HepG2 (cell line): Measurements from ENCODE around the gene GALNT11. TPM values are rescaled to one million over a fixed set of nuclear protein-coding genes. Genes with fewer than 3 reads are reported as not detected.

Experiments
- ATAC-seq: fragments of 200-7000 bp; cut with Tn5 transposase; 3 replicates; pipeline ENCODE4 v1.9.1; 2020; ENCODE audit warnings: mild to moderate bottlenecking, moderate library complexity
- BruUV-seq: library from RNA; stranded (reverse); fragments of 400-500 nt; replicated peaks from 2 replicates; lab custom pipeline; 2021; lab: Mats Ljungman, UMichigan
- CTCF ChIA-PET: fragments of 300-600 bp; formaldehyde crosslinking; extraction: SDS; loops from one replicate; lab custom pipeline; 2021; ENCODE audit warnings: low total read pairs, inconsistent platforms, low intra/inter-chr PET ratio; lab: Yijun Ruan, JAX
- POLR2A ChIA-PET: fragments of 350-600 bp; sonication (Branson Sonifier 250); formaldehyde crosslinking; loops from one replicate; lab custom pipeline; 2020; ENCODE audit warnings: antibody characterized with exemption, inconsistent platforms; lab: Yijun Ruan, JAX
- DNase-seq: peaks from one replicate; pipeline ENCODE4 v3.0.0-alpha.2; 2015; ENCODE audit warnings: low spot score
- FAIRE-seq: peaks from 3 replicates; lab custom pipeline; 2011; peaks lifted over from hg19 to GRCh38; lab: Jason Lieb, UNC
- H2AFZ ChIP-seq: one replicate; pipeline ENCODE4 v1.6.1; 2011; ENCODE audit warnings: low read length, inconsistent platforms
- H3K27ac ChIP-seq: fragments of 300-600 bp; 3 replicates; pipeline ENCODE4 v1.8.0; 2011; ENCODE audit warnings: mixed run types, mild to moderate bottlenecking, mixed read lengths, low read length, inconsistent platforms; ENCODE audit not compliant: insufficient read depth; ENCODE audit errors: extremely low read length
- H3K27me3 ChIP-seq, 2 experiments: fragments of 200-600 bp in 1 of 2; 2 replicates in 1 of 2; 3 replicates in 1 of 2; pipeline versions ENCODE4 v1.6.0 to v1.8.0; 2011; ENCODE audit warnings: low read length in 2 of 2, mild to moderate bottlenecking in 2 of 2, moderate library complexity in 2 of 2, inconsistent platforms in 1 of 2; ENCODE audit not compliant: insufficient read depth in 2 of 2, control insufficient read depth in 1 of 2
- H3K36me3 ChIP-seq, 2 experiments: fragments of 200-600 bp in 1 of 2; replicated peaks in 1 of 2; 2 replicates in 1 of 2; 3 replicates in 1 of 2; pipeline versions ENCODE4 v1.5.1 to v1.8.0; 2011; ENCODE audit warnings: low read length in 2 of 2, inconsistent platforms in 1 of 2; ENCODE audit not compliant: insufficient read depth in 2 of 2, control insufficient read depth in 1 of 2
- H3K4me1 ChIP-seq: 2 replicates; pipeline ENCODE4 v1.5.1; 2012; ENCODE audit warnings: low read length, inconsistent platforms; ENCODE audit not compliant: insufficient read depth
- H3K4me2 ChIP-seq: 2 replicates; pipeline ENCODE4 v1.6.0; 2011; ENCODE audit warnings: low read depth, low read length, inconsistent platforms
- H3K4me3 ChIP-seq, 3 experiments: fragments of 200-600 bp in 1 of 3; sonication (generic), shearing (Covaris generic) in 1 of 3; replicated peaks in 1 of 3; 2 replicates each; pipeline ENCODE4 v1.5.1; 2011 to 2016; ENCODE audit warnings: low read length in 3 of 3, inconsistent platforms in 2 of 3, low read depth in 2 of 3, mild to moderate bottlenecking in 2 of 3, control low read depth in 1 of 3, mixed read lengths in 1 of 3; ENCODE audit not compliant: insufficient read depth in 1 of 3
- H3K79me2 ChIP-seq: one replicate; pipeline ENCODE4 v1.6.1; 2011; ENCODE audit warnings: low read length, inconsistent platforms; ENCODE audit not compliant: insufficient read depth
- H3K9ac ChIP-seq: 2 replicates; pipeline ENCODE4 v1.6.0; 2011; ENCODE audit warnings: mild to moderate bottlenecking, low read depth, low read length, inconsistent platforms; ENCODE audit not compliant: insufficient read depth
- H3K9me3 ChIP-seq: 2 replicates; pipeline ENCODE4 v1.5.1; 2012; ENCODE audit warnings: mild to moderate bottlenecking, low read length
- H4K20me1 ChIP-seq: 2 replicates; pipeline ENCODE4 v1.6.0; 2011; ENCODE audit warnings: inconsistent platforms, mild to moderate bottlenecking, low read length, moderate library complexity; ENCODE audit not compliant: insufficient read depth
- BRD4 ChIP-seq: sonication (generic); formaldehyde crosslinking; IDR thresholded peaks from 2 replicates; pipeline ENCODE4 v1.4.0; 2020; ENCODE audit warnings: missing genetic modification reagents
- FUBP1 ChIP-seq: sonication (generic); formaldehyde crosslinking; IDR thresholded peaks from 2 replicates; pipeline ENCODE4 v1.5.1; 2020; ENCODE audit warnings: missing genetic modification reagents, mild to moderate bottlenecking, borderline replicate concordance
- HNRNPL ChIP-seq: fragments of 200-400 bp; formaldehyde crosslinking; IDR thresholded peaks from 2 replicates; pipeline ENCODE4 v1.6.1; 2017; ENCODE audit warnings: mild to moderate bottlenecking, low read depth, low read length
- SP140L ChIP-seq: sonication (generic); formaldehyde crosslinking; IDR thresholded peaks from 2 replicates; pipeline ENCODE4 v1.4.0; 2020; ENCODE audit warnings: missing genetic modification reagents, borderline replicate concordance
- ZBTB8A ChIP-seq: sonication (generic); formaldehyde crosslinking; IDR thresholded peaks from 2 replicates; pipeline ENCODE4 v1.4.0; 2020; ENCODE audit warnings: mild to moderate bottlenecking, low read depth, missing genetic modification reagents, borderline replicate concordance
- ZNF263 ChIP-seq: sonication (generic); formaldehyde crosslinking; IDR thresholded peaks from 2 replicates; pipeline ENCODE4 v1.4.0; 2020; ENCODE audit warnings: missing genetic modification reagents
- WGBS: methylation state at CpG from one replicate; pipeline ENCODE4 v1.1.6; 2017; ENCODE audit warnings: low lambda C conversion rate; 5-methylcytosine and 5-hydroxymethylcytosine counted together
- in situ Hi-C: cut with HindIII; loops from 2 replicates; pipeline ENCODE4 v1.10.0; 2017; ENCODE audit warnings: low pct_unique_long_range_greater_than_20kb; ENCODE audit not compliant: extremely low pct_ligation_motif_present
- intact Hi-C: fragments of 100-400 bp; cut with micrococcal nuclease; formaldehyde crosslinking; loops from one replicate; pipeline ENCODE4 v1.10.0; 2022; ENCODE audit not compliant: unreplicated experiment
- polyA plus RNA-seq, 8 experiments: library from polyadenylated mRNA; depleted of rRNA in 3 of 8; stranded (reverse) in 7 of 8; unstranded in 1 of 8; fragments of >200 nt; fragmentation: Illumina TruSeq in 4 of 8; extraction: Trizol in 4 of 8; gene quantifications; 2 replicates each; pipeline versions ENCODE4 v1.2.1 to v1.2.3, GENCODE V29; 2011 to 2016; ENCODE audit warnings: low read depth in 4 of 8, missing spikeins in 1 of 8, mixed read lengths in 1 of 8; ENCODE audit not compliant: insufficient read depth in 1 of 8
- total RNA-seq, 5 experiments: library from RNA; depleted of rRNA; stranded (reverse); fragments of >200 nt; fragmentation: Illumina TruSeq; extraction: Trizol; gene quantifications; 2 replicates each; pipeline ENCODE4 v1.2.3, GENCODE V29; 2016; ENCODE audit warnings: low read depth in 1 of 5
- TF ChIP-seq, protein P1 (sequence below): sonication (generic); formaldehyde crosslinking; IDR thresholded peaks from 2 replicates; pipeline ENCODE4 v1.4.0; 2020; ENCODE audit warnings: missing genetic modification reagents, borderline replicate concordance

The GALNT11 gene
- total and polyA plus RNA-seq, 2 of the 13 experiments (the other 11 are each of a cell fraction or from before 2014, with no cell fraction given) = 9.3 to 16.3 TPM

DNA sequence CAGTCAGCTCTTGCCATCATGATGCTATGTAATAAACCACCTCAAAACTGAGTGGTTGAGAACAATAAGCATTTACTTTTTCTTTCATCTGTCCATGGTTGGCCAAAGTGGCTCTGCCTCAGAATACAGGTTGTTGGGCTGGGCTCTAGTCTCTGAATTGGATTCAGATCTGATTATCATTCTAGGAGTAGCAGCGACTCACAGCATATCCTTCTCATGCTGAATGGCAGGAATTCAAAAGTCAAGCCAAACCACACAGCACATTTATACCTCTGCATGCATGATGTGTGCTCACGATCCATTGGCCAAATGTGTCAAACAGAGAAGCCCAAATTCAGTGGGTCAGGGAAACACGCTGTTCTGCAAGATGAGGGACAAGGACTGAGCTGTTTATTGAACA is 13.6 kb upstream of the GALNT11 start:
- CTCF ChIA-PET = no interaction called here
- POLR2A ChIA-PET = no interaction called here
- WGBS = 47% methylated on average over 3 of the region's 3 CpGs
- FAIRE-seq = no peak
- TF ChIP-seq HNRNPL (no peak), FUBP1 (CRISPR knock-in tag) (no peak), ZBTB8A (no peak), SP140L (no peak), ZNF263 (CRISPR knock-in tag) (no peak), BRD4 (no peak)
- TF ChIP-seq, protein P1, sequence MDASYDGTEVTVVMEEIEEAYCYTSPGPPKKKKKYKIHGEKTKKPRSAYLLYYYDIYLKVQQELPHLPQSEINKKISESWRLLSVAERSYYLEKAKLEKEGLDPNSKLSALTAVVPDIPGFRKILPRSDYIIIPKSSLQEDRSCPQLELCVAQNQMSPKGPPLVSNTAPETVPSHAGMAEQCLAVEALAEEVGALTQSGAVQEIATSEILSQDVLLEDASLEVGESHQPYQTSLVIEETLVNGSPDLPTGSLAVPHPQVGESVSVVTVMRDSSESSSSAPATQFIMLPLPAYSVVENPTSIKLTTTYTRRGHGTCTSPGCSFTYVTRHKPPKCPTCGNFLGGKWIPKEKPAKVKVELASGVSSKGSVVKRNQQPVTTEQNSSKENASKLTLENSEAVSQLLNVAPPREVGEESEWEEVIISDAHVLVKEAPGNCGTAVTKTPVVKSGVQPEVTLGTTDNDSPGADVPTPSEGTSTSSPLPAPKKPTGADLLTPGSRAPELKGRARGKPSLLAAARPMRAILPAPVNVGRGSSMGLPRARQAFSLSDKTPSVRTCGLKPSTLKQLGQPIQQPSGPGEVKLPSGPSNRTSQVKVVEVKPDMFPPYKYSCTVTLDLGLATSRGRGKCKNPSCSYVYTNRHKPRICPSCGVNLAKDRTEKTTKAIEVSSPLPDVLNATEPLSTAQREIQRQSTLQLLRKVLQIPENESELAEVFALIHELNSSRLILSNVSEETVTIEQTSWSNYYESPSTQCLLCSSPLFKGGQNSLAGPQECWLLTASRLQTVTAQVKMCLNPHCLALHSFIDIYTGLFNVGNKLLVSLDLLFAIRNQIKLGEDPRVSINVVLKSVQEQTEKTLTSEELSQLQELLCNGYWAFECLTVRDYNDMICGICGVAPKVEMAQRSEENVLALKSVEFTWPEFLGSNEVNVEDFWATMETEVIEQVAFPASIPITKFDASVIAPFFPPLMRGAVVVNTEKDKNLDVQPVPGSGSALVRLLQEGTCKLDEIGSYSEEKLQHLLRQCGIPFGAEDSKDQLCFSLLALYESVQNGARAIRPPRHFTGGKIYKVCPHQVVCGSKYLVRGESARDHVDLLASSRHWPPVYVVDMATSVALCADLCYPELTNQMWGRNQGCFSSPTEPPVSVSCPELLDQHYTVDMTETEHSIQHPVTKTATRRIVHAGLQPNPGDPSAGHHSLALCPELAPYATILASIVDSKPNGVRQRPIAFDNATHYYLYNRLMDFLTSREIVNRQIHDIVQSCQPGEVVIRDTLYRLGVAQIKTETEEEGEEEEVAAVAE (CRISPR knock-in tag) = no peak
- TF ChIP-seq, all 625 proteins: peak for 0
- Histone ChIP-seq H3K4me3 (no peak overlapping the region), H3K36me3 (no peaks in the 10 kb centered on the region), H3K4me2 (no peak overlapping the region), H3K79me2 (no peaks in the 10 kb centered on the region), H3K27me3 (no peaks in the 10 kb centered on the region), H3K4me1 (peaks cover 16% of the 10 kb centered on the region), H3K9ac (no peak overlapping the region), H4K20me1 (no peaks in the 10 kb centered on the region), H3K27ac (no peak overlapping the region), H2AFZ (no peak overlapping the region), H3K9me3 (no peaks in the 10 kb centered on the region)
- no TSS peak for BruUV-seq
- ATAC-seq (no peak), DNase-seq (no peak)
- in situ Hi-C loops = no loop called here
- intact Hi-C loops = no loop called here
